ENCODE results near the gene JARID2.

Gene JARID2

GRCh38 chr6:15433511-15433861, 187.6 kb downstream of the JARID2 start:
- no peak overlapping the region for H3K4me3 ChIP-seq (ENCODE audit: low read depth, low read length)

DNA sequence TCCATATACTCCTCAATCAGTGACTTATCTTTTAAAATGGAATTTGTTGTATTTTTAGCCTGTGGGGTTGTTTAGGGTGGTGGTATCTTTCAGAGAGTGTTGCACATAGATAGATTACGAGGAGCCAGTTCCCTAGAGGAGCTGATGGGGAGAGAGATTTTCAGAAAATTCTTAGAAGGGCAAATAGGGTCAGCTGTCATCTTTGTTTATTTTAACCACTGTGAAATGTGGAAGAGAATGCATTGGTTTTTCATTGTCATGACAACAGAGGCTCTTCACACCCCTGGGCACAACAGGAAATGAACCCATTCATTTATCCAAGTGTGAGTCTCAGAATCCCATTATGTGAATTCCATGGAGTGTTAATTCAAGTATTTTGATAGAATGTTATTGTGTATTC, 188.4 kb downstream of the JARID2 start:
- TF ChIP-seq POLR2A (IDR thresholded peaks at IDR 0.05; ENCODE audit: extremely low read depth, insufficient read length): no peak
- no peak for TF ChIP-seq CTCF (IDR thresholded peaks at IDR 0.05; ENCODE audit: low read depth, low read length)
- no peak for TF ChIP-seq MAX (IDR thresholded peaks at IDR 0.05; ENCODE audit: low read depth, low read length)
- no peak for TF ChIP-seq MYC (IDR thresholded peaks at IDR 0.05; ENCODE audit: low read depth, low read length)
- DNase-seq (ENCODE audit: low read depth): no peak
- no peak overlapping the region for H3K4me3 ChIP-seq (ENCODE audit: low read depth, low read length)

More at GRCh38 chr6:15433511-15433861, 187.6 kb downstream of the JARID2 start:
- DNase-seq (ENCODE audit: low read depth): no peak
- no peak for TF ChIP-seq POLR2A (IDR thresholded peaks at IDR 0.05; ENCODE audit: extremely low read depth, insufficient read length)
- no peak for TF ChIP-seq MAX (IDR thresholded peaks at IDR 0.05; ENCODE audit: low read depth, low read length)
- TF ChIP-seq CTCF (IDR thresholded peaks at IDR 0.05; ENCODE audit: low read depth, low read length): no peak
- no peak for TF ChIP-seq MYC (IDR thresholded peaks at IDR 0.05; ENCODE audit: low read depth, low read length)

- no peak for TF ChIP-seq CTCF (IDR thresholded peaks at IDR 0.05; ENCODE audit: low read depth, low read length)
- TF ChIP-seq MYC (IDR thresholded peaks at IDR 0.05; ENCODE audit: low read depth, low read length): no peak
- TF ChIP-seq MAX (IDR thresholded peaks at IDR 0.05; ENCODE audit: low read depth, low read length): no peak
- no peak for TF ChIP-seq POLR2A (IDR thresholded peaks at IDR 0.05; ENCODE audit: extremely low read depth, insufficient read length)
- DNase-seq (ENCODE audit: low read depth): no peak
- no peak overlapping the region for H3K4me3 ChIP-seq (ENCODE audit: low read depth, low read length)
These were observed 189.0 kb downstream of the JARID2 start for GRCh38 chr6:15434823-15435380.

GRCh38 chr6:15435468-15435867, 189.6 kb downstream of the JARID2 start:
- no peak overlapping the region for H3K4me3 ChIP-seq (ENCODE audit: low read depth, low read length)
- DNase-seq (ENCODE audit: low read depth): no peak
- TF ChIP-seq MAX (IDR thresholded peaks at IDR 0.05; ENCODE audit: low read depth, low read length) (no peak), MYC (IDR thresholded peaks at IDR 0.05; ENCODE audit: low read depth, low read length) (no peak), CTCF (IDR thresholded peaks at IDR 0.05; ENCODE audit: low read depth, low read length) (no peak), POLR2A (IDR thresholded peaks at IDR 0.05; ENCODE audit: extremely low read depth, insufficient read length) (no peak)

- TF ChIP-seq MYC (IDR thresholded peaks at IDR 0.05; ENCODE audit: low read depth, low read length) (no peak), CTCF (IDR thresholded peaks at IDR 0.05; ENCODE audit: low read depth, low read length) (no peak), MAX (IDR thresholded peaks at IDR 0.05; ENCODE audit: low read depth, low read length) (no peak), POLR2A (IDR thresholded peaks at IDR 0.05; ENCODE audit: extremely low read depth, insufficient read length) (no peak)
- no peak for DNase-seq (ENCODE audit: low read depth)
These were observed 190.6 kb downstream of the JARID2 start for GRCh38 chr6:15436451-15436850.

More at GRCh38 chr6:15436451-15436850, 190.6 kb downstream of the JARID2 start:
- H3K4me3 ChIP-seq (ENCODE audit: low read depth, low read length): no peak overlapping the region

Measured in NB4 (cell line).